RWPE1 (cell line): ENCODE results near the gene MEF2A.

Source experiments
- CTCF ChIA-PET: fragments of 350-600 bp; sonication (Branson Sonifier 250); formaldehyde crosslinking; extraction: SDS; loops from one replicate; lab custom pipeline; 2021; lab: Yijun Ruan, JAX
- POLR2A ChIA-PET: fragments of 400-600 bp; formaldehyde crosslinking; extraction: SDS; loops from one replicate; lab custom pipeline; 2020; ENCODE audit warnings: antibody characterized with exemption; ENCODE audit not compliant: low non-redundant PET; lab: Yijun Ruan, JAX
- DNase-seq: peaks from one replicate; pipeline ENCODE4 v3.0.0; 2012; ENCODE audit warnings: low spot score
- H3K27ac ChIP-seq: fragments of 450-650 bp; 2 replicates; pipeline ENCODE4 v1.5.1; 2017
- CTCF ChIP-seq: fragments of 450-650 bp; conservative IDR thresholded peaks from 2 replicates; pipeline ENCODE4 v1.5.1; 2017; ENCODE audit warnings: low read depth, mild to moderate bottlenecking

Gene MEF2A

GRCh38 chr15:99634576-99634975 is 68.8 kb downstream of the MEF2A start:
- no peak overlapping the region for H3K27ac ChIP-seq
- POLR2A ChIA-PET: no interaction called here
- no peak for TF ChIP-seq CTCF
- DNase-seq: no peak
- CTCF ChIA-PET: interaction anchor here (0.6 kb wide), 1 partner anchor 131 kb away, joined by 5 read pairs; no protein-coding TSS in a partner anchor

GRCh38 chr15:99635145-99635544 is 69.4 kb downstream of the MEF2A start:
- CTCF ChIA-PET: no interaction called here
- TF ChIP-seq CTCF: no peak
- H3K27ac ChIP-seq: no peak overlapping the region
- POLR2A ChIA-PET: no interaction called here
- DNase-seq: no peak

- TF ChIP-seq CTCF: no peak
- CTCF ChIA-PET: no interaction called here
- POLR2A ChIA-PET: no interaction called here
- no peak overlapping the region for H3K27ac ChIP-seq
- peak; percentile 42 for DNase-seq
Measured at GRCh38 chr15:99635794-99636193, 70.0 kb downstream of the MEF2A start.

GRCh38 chr15:99644913-99645542 is 79.2 kb downstream of the MEF2A start:
- H3K27ac ChIP-seq: no peak overlapping the region
- no peak for TF ChIP-seq CTCF
- ChIA-PET CTCF (interaction anchor here (1.1 kb wide), 1 partner anchor 60 kb away, joined by 3 read pairs; no protein-coding TSS in a partner anchor), POLR2A (no interaction called here)
- DNase-seq: no peak

- POLR2A ChIA-PET: no interaction called here
- no peak for TF ChIP-seq CTCF
- no peak overlapping the region for H3K27ac ChIP-seq
- CTCF ChIA-PET: interaction anchor here (1.1 kb wide), 1 partner anchor 59 kb away, joined by 3 read pairs; no protein-coding TSS in a partner anchor
- DNase-seq: no peak
Measured at GRCh38 chr15:99645543-99645935, 79.8 kb downstream of the MEF2A start.

GRCh38 chr15:99645951-99646350 is 80.2 kb downstream of the MEF2A start:
- DNase-seq: no peak
- TF ChIP-seq CTCF: no peak
- POLR2A ChIA-PET: no interaction called here
- H3K27ac ChIP-seq: no peak overlapping the region
- CTCF ChIA-PET: interaction anchor here (1.1 kb wide), 1 partner anchor 59 kb away, joined by 3 read pairs; no protein-coding TSS in a partner anchor
